Muscle of arm (tissue), 12 donors: ENCODE results near the gene DUSP8. TPM values are rescaled to one million over a fixed set of nuclear protein-coding genes. Genes with fewer than 3 reads are reported as not detected.
"Not testable (repeated sequence)": the region's sequence is repeated elsewhere in the genome, so short reads cannot be mapped to it uniquely, and the experiment has no call there.

ENCODE experiments used
- DNase-seq: peaks from one replicate; pipeline ENCODE4 v3.0.0-alpha.2; 2013
- polyA plus RNA-seq, 12 donors: library from polyadenylated mRNA; unstranded; fragments of 120-200 nt; gene quantifications; one replicate each; pipeline ENCODE4 v1.2.1, GENCODE V29; 2013; ENCODE audit not compliant: insufficient read length in 12 of 12

DUSP8 gene
- polyA plus RNA-seq, 12 donors, result 10.2 to 33.0 (median 17.7) TPM; not detected in 1

DNA sequence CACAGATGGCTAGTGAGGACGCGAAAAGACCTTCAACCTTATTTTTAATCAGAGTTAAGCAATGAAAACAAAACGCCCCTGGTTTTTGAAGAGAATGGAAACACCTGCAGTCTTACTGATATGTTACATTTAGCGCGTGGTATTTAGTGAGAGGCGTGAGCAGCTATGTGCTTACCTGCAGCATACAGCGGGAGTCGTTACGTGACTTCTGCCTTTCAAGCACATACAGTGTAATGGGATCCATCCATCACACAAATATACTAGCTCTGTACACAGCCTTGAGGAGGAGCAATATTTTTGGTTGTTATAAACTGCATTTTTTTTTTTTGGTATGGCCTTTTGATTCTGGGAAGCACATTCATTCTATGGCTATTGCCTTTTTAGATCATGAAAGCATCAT is 20.6 kb upstream of the DUSP8 start:
- no peak for DNase-seq

DNA sequence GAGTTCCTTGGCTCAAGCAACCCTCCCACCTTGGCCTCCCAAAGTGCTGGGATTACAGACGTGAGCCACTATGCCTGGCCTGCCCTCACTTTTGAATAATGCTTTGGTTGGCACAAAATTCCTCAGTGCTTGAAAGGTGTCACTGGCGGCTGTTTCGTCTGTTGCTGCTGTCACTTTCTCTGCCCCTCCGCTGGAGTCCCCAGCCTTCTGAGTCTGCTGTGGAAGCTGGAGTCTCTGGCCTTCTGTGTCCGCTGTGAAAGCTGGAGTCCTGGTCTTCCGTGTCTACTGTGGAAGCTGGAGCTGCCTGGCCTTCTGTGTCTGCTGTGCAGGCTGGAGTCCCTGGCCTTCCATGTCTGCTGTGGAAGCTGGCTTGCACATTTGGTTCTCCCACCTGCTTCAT is 17.9 kb upstream of the DUSP8 start:
- no peak for DNase-seq

DNA sequence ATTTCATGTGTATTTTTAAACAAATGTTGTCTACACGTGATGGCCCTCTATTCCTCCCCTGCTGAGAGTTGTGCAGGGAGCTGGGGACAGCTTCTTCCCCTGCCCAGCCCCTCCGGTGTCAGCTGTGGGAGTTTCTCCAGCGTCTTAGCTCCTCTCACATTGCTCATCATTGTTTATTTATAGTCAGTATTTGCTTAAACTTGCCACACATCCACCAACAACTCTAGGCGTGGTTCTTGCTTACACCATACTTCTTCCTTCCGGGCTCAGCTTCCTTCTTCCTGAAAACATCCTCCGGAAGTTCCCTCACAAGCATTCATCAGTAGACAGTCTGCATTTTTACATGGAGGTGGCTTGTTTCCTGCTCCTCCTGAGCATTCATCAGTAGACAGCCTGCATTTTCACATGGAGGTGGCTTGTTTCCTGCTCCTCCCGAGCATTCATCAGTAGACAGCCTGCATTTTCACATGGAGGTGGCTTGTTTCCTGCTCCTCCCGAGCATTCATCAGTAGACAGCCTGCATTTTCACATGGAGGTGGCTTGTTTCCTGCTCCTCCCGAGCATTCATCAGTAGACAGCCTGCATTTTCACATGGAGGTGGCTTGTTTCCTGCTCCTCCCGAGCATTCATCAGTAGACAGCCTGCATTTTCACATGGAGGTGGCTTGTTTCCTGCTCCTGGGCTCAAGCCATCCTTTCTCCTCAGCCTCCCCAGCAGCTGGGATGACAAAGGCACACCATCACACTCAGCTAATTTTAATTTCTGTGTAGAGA is 17.3 kb upstream of the DUSP8 start:
- not testable (repeated sequence) for DNase-seq

DNA sequence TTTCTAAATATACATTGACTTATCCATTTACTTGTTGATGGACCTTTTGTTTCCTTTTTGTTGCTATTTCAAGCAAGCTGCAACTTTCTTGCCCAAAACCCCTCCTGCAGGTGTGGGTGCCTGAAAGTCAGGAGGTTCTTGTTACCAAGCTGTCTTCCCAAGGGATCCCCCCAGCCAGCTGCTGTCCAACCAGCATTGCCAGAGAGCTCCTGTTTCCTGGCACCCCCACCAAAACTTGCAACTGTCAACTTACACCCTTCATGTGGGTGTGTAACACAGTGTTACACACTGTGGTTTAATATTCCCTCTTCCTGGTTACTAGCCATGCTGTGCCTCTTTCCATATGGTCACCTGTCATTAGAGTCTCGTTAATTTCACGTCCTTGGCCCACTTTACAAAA is 14.6 kb upstream of the DUSP8 start:
- no peak for DNase-seq

DNA sequence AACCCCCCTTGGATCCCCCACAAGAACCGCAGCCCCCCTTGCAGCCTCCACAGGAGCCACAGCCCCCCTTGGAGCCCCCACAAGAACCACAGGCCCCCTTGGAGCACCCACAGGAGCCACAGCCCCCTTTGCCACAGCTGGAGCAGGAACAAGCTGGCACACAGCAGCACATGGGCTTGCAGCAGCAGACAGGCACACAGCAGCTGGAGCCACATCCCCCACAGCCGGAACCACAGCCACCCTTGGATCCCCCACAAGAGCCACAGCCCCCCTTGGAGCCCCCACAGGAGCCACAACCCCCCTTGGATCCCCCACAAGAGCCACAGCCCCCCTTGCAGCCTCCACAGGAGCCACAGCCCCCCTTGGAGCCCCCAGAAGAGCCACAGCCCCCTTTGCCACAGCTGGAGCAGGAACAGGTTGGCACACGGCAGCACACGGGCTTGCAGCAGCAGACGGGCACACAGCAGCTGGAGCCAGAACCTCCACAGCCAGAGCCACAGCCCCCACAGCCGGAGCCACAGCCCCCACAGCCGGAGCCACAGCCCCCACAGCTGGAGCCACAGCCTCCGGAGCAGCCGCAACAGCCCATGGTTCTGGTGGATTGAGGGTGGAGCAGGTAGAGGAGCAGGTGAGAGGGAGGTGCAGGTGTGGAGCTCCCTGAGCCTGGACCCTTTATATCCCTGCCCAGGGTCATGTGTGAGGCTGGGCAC is 12.7 kb upstream of the DUSP8 start, which contains the start of gene KRTAP5-1:
KRTAP5-1 (minus strand) TSS at position 623 of the 710 bp plus-strand sequence; CDS start at position 589, 34 bp downstream.
- DNase-seq, result not testable (repeated sequence)

DNA sequence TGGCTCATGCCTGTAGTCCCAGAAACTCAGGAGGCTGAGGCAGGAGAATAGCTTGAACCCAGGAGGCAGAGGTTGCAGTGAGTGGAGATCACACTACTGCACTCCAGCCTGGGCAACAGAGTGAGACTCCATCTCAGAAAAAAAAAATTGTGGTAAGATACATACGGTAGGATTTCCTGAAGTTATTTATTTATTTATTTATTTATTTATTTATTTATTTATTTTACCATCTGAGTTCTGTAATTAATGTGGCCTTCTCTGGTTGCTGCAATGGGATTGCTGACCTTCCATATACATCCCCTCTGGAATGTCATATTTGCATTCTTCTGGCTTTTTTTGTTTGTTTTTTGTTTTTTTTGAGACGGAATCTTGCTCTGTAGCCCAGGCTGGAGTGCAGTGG is 10.8 kb upstream of the DUSP8 start:
- DNase-seq, result not testable (repeated sequence)

DNA sequence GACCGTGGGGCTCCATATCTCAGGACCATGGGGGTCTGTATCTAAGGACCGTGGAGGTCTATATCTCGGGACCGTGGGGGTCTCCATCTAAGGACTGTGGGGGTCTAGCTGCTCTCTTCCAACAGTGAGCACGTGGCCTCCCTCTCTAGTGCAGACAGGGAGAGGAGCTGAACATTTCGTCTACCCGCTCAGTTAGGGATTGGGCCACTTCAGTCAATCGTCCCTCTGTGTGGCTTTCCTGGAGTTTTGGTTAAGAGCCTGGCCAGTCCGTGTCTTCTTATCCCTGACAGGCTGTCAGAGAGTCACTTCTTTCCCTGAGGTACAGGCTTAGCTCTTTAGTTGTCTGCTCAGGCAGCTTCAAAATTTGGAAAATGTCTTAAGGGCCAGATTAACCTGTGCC is 9.9 kb upstream of the DUSP8 start:
- no peak for DNase-seq

DNA sequence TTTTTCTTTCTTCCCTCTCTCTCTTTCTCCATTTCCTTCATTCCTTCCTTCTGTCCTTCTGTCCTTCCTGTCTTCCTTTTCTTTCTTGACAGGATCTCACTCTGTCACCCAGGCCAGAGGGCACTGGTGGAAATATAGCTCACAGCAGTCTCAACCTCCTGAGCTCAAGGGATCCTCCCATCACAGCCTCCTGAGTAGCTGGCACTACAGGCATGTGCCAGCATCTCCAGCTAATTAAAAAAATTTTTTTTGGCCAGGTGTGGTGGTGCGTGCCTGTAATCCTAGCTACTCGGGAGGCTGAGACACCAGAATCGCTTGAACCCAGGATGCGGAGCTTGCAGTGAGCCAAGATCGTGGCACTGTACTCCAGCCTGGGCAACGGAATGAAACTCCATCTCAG is 4.8 kb upstream of the DUSP8 start:
- DNase-seq, result no peak

DNA sequence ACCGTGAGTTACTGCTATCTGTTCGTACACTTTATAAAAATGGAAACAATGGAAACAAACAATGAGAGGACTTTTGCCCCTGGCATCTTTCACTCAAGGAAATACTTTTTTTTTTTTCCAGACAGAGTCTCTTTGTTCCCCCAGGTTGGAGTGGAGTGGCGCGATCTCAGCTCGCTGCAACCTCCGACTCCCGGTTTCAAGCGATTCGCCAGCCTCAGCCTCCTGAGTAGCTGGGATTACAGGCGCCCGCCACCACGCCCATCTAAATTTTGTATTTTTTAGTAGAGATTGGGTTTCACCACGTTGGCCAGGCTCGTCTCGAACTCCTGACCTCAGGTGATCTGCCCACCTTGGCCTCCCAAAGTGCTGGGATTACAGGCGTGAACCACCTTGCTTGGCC is 3.7 kb upstream of the DUSP8 start:
- DNase-seq, result not testable (repeated sequence)

DNA sequence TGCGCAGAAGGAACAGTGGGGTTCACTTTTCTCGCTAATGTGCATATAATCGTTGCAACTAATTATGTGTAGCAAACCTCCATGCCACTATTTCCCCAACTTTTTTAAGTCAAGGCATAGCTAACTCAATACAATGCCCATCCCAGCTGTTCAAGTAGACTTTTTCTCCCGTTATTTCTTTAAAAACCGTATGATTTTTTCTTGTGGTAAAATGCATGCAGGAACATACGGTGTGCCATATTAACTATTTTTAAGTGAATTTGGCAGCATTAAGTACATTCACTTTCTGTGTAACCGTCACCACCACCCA is 2.8 kb upstream of the DUSP8 start:
- no peak for DNase-seq

DNA sequence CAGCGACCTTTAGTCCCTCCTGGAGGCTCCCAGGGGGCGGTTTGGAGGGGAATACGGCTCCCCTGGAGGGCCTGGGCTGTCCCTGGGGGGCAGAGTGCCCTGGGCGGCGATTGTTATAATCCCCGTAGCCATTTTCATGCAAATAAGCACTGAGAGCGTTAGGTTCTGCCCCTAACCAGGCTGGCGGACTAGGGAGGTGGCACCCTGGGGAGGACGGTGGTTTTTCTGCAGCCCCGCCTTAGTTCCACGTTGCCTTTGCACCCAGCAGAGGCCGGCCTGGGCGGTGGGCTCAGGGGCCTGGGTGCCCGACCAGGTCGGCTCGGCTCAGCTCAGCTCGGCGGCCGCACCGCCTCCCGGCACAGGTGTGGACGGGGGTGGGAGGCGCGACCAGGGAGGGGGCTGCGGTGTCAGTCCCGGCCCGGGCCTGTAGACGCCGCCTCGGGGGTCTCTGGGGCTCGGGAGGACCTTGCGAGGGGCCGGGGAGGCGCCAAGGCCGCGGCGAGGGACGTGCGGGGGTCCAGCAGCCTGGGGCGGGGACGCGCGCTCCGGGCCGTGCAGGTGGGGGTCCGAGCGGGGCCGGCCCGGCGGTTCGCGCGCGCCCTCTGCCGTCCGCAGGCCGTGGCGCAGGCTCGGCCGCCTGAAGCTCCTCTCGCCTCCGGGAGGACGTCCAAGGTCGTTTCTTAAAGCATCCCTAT is 2.3 kb upstream of the DUSP8 start:
- DNase-seq, result no peak

DNA sequence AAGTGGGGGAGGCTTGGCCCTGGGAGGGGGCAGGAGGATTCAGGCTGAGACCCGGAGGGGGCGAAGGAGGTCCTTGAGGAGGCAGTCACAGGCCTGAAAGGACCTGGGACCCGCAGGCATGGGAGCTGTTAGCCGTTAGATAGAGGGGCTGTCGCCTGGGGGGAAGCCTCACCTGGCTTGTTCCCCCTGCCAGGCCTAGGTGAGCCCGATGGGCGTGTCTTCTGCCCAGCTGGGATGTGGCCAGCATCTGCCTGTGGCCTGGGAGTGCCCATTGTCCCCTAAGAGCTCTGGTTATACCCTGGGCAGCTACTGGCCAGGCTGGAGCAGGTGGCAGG is 1.8 kb upstream of the DUSP8 start:
- DNase-seq, result no peak

DNA sequence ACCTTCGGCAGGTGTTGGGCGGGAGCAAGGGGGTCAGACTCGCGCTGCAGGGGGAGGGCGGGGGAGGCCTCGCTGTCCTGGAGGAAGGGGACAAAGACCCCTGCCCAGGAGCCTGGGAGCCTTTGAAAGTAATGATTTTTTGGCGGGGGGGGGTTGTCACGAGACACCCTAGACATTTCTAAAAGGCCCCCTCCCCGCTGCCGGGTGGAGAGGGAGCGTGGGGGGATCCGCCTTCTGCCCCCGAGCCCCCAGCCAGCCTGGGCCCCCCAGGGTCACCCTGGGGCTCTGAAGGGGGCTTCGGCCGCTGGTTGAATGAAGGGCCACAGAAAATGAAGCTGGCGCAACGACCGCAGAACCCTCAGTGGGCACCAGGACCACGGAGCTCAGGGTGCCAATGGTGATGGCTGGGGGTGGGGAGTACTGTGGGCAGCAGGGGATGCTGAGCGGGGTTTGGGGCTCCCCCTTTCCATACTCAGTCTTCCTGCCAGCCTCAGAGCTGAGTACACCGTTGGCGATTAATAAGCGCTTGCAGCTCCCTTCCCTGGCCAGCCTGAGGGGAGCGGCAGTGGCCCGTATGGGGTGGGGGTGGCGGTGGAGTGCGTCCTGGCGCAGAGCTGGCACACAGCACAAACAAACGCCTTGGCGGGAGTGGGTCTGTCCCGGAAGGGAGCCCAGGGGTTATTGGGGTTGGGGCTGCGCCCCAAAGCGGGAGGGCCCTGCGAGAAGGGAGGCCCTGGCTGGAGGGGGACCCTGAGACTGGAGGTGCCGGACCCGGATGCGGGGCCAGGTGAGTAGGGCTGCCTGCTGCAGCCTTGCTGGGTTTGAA is 1.2 kb upstream of the DUSP8 start:
- no peak for DNase-seq

DNA sequence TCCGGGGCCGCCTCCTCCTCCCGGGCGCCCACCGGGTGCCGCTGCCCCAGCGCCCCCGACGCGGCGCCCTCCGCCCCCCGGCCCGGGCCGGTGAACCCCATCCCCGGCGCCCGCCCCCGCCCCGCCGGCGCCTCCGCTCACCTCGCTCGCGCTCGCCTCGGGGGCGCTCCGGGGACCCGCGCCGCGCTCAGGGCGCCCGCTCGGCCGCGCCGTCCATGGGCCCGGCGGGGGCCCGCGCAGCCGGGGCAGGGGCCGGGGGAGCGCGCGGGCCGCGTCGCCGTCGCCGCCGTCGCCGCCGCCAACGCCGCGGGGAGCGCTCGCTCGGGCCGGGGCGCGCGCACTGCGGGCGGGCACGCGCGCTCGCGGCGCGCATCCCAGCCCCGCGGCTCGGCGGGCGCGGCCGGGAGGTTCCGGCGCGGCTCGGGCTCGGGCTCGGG is 293 bp downstream of the DUSP8 start:
- DNase-seq, result no peak

DNA sequence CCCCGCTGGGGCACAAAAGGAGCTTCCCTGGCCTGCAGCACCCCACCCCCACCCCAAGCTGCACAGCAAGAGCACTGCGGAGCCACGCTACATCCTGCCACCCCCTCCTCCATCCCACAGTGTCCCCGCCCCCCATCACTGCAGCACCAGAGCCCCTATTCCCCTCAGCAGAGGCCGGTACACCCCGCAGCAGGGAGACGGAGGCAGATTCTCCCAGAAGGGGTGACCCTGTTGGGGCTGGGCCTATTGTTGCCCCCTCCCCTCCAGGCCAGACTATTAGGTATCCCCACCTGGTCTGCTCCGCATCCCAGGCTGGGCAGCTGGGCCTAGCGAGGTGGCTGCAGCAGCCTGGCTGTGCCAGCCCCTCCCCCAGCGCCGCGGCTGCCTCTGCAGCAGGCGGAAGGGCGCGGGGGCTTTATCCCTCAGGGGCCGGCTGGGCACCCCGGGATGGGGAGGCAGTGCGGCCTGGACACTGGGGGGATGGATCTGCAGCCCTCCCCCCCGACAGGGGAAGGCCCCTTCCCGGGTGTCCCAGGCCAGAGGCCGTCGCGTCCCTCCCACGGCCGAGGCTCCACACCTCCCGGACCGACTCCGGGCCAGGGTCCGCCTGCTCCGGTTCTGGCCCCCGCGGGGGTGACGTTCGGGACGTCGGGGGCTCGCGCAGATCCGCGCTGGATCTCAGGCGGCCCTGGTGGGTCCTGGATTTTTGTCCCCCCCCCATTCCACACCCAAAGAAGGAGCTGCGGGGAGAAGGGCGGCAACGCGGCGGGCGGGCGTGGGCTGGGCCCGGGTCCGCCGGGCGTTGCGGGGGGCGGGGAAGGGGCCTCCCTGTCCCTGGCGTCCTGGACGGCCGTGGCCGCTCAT is 943 bp downstream of the DUSP8 start:
- DNase-seq, result no peak

DNA sequence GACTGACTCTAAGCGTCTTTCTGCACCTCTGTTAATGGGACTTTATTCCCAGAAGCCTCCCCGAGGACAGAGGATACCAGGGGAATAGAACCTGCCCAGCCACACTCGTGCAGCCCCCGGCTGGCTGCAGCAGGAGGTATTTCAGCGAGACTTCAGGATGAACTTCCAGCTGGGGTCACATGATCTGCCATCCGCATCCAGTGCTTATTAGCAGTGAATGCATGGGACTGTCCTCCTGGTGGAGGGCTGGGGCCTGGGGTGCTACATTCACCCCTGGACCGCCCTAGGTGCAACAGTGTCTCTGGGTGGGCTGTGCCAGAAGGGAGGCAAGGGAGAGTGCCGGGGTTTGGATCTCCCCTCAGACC is 1.6 kb downstream of the DUSP8 start:
- DNase-seq, result no peak

DNA sequence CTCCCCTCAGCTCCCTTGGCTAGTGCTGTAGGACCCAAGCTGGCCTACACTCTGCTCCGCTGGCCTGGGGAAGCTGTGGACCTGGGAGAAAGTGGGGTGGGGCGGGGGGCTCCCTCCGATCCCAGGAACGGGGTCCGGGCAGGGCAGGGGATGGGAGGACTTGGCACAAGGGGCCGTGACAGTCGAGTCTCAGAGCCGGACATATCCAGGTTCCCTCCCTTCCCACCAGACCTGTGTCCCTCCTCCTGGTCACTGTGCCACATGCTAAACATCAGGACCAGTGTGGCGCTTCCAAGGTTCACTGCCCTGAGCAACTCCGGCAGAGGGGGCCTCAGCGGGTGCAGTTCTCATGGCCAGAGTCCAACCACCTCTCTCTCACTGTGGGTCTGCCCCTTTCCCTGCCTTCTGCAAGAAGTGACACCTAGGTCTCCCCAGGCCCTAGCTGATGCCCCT is 2.0 kb downstream of the DUSP8 start:
- no peak for DNase-seq

DNA sequence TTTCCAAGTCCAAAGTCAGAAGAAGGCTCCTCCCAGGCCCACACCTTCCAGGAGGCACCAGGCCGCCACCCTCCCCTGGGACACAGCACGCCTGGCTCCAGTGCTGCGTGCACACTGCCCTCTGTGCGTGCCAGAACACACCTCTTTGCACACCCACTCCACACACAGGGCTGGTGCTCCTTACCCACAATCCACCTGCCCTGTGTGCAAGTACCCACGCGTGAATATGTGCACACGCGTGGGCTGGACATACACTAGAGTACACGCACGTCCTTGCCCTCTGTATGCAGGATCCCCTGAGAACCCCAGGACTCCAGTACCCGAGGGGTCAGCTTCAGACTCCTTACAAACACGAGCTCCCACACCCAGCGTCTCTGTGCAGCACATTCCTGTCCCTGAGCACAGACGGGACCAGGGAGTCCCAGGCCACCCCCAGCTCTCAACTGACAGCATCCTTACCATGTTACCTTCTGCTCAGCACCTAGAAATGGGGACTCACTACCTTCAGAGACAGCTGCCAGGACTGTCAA is 2.8 kb downstream of the DUSP8 start:
- no peak for DNase-seq

DNA sequence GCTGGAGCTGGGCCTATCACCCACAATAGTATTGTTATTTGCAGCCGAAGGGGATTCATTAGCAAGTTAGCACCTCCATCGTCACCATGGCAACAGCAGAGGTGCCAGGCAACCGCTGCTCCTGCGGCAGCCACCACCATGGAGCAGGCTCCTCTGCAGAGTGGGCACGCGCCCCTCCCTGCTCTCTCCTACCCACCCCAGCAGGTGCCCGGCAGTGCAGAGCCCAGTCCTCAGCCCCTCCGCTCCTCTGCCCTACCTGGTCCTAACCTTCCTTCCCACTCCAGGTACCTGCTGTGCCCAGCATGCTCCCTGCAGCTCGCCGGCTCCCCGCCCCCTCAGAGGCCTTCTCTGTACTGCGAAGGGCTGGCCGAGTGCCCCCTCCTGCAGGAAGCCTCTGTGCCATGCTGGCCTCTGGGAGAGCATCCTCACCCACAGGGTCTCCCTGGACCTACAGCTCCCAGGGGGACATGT is 3.6 kb downstream of the DUSP8 start:
- no peak for DNase-seq

DNA sequence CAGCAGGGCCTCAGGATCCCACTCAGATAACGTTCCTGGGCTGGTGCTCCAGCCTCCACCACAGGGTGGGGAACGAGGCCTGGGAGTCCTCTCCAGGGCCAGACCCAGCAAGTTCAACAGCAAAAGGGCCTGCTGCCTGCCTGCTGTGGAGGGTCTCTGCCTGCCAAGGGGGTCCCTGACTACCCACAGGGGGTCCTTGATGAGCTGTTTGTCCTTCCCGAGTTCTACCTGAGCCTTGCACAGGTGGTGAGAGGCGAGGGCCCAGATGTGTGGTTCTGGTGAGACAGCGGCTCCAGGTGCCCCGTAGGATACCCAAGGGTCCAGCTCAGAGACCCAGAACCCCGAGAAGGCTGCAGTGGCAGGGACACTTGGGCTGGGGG is 4.4 kb downstream of the DUSP8 start:
- no peak for DNase-seq
